Renal cortical epithelial cell (primary cell): ENCODE measurements around the gene LZTR1. TPM values are rescaled to one million over a fixed set of nuclear protein-coding genes. Genes with fewer than 3 reads are reported as not detected.
A peak's percentile ranks its signal among the peaks of the same experiment; 100 is the strongest.
"Not testable (repeated sequence)": the region's sequence is repeated elsewhere in the genome, so short reads cannot be mapped to it uniquely, and the experiment has no call there.

ENCODE experiments used
- DNase-seq: peaks from one replicate; pipeline ENCODE4 v3.0.0-alpha.2; 2011; ENCODE audit warnings: low read depth
- total RNA-seq: library from RNA; depleted of rRNA; stranded (reverse); fragments of >200 nt; gene quantifications from 2 replicates; pipeline ENCODE4 v1.2.3, GENCODE V29; 2014

LZTR1 gene
- total RNA-seq = 28.7 and 63.5 TPM in 2 replicates

DNA sequence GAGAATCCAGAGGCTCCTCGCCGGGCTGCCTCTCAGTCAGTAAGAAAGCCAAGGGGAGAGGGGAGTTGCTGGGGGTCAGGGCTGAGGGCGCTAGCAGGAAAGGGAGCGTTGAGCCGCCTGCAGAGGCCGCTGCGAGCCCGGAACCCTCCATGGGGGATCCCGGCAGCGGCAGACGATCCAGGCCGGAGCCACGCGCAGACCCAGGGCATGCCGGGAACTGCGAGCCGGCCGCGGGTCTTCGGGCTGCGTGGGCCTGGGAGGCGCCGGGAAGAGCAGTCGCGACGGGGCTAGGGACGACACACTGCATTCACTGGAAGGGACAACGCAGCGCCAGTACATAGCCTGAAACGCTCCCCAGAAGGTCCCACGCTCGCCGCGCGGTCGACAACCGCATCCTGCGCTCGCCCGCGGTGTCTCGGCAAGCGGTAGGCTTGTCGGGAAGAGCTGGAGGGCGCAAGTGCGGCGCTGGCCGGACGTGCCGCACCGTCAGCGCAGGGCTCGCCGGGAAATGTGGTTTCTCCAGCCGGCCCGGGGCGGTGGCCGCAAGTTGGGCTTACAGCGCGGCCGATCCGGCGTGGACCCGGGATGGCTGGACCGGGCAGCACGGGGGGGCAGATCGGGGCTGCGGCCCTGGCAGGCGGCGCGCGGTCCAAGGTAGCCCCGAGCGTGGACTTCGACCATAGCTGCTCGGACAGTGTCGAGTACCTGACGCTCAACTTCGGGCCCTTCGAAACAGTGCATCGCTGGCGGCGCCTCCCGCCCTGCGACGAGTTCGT lies at the start of gene LZTR1:
Gene LZTR1, plus strand, starts transcription at position 511 of the 776 bp plus-strand sequence. Its CDS starts 75 bp downstream, at position 586.
- DNase-seq = peak; percentile 63

GRCh38 chr22:20933910-20934309 lies 48.2 kb upstream of the LZTR1 start:
- no peak for DNase-seq

- not testable (repeated sequence) for DNase-seq
These were observed 47.0 kb upstream of the LZTR1 start for GRCh38 chr22:20935049-20935448.

GRCh38 chr22:20935780-20936539 lies 46.1 kb upstream of the LZTR1 start:
- DNase-seq = not testable (repeated sequence)

GRCh38 chr22:20937031-20937793 lies 44.9 kb upstream of the LZTR1 start:
- DNase-seq = no peak

- DNase-seq = no peak
These were observed 44.1 kb upstream of the LZTR1 start for GRCh38 chr22:20937794-20938671.

DNA sequence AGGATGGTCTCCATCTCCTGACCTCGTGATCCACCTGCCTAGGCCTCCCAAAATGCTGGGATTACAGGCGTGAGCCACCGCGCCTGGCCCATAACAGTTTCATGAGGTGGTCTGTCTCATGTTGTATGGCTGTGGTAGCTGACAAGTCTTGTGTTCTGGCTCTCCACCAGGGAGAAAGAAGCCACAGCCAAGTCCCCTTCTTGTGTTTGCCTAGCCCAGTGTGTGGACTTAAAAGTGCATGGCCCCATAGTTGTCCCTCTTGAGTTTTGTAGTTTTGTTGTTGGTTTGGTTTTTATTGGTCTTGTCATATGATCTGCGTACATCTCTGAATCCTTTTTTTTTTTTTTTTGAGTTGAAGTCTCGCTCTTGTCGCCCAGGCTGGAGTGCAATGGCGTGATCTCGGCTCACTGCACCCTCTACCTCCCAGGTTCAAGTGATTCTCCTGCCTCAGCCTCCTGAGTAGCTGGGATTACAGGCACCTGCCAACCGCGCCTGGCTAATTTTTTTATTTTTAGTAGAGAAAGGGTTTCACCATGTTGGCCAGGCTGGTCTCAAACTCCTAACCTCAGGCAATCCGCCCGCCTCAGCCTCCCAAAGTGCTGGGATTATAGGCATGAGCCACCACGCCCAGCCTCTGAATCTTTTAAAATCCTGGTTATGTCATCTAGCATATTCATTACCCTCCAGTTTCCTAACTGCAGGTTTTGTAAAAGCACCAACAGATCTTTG lies 42.5 kb upstream of the LZTR1 start:
- DNase-seq = not testable (repeated sequence)

- DNase-seq = no peak
These were observed 41.9 kb upstream of the LZTR1 start for GRCh38 chr22:20940186-20940651.

GRCh38 chr22:20940904-20941385 lies 41.2 kb upstream of the LZTR1 start:
- DNase-seq = no peak

- DNase-seq = not testable (repeated sequence)
These were observed 39.7 kb upstream of the LZTR1 start for GRCh38 chr22:20942203-20942902.

DNA sequence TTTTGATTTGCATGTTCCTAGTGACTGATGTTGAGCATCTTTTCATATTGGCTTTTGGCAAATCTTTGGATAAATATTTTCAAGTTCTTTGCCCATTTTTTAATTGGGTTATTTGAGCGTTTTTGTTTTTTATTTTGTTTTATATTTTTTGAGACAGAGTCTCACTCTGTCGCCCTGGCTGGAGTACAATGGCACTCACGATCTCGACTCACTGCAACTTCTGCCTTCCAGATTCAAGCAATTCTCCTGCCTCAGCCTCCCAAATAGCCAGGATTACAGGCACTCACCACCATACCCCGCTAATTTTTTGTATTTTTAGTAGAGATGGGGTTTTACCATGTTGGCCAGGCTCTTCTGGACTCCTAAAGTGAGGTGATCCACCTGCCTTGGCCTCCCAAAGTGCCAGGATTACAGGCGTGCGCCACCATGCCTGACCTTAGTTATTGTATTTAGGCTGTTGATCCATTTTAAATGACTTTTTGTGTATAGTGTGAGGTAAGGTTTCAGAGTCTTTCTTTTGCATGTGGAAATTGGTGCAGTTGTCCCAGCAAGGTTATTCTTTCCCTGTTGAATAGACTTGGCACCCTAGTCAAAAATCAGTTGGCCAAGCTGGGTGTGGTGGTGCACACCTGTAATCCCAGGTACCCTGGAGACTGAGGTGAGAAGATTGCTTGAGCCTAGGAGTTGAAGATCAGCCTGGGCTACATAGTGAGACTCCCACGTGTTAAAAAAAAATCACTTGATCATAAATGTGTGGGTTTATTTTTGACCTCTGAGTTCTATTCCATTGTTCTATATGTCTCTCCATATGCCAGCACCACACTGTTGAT lies 38.8 kb upstream of the LZTR1 start:
- no peak for DNase-seq

- DNase-seq = no peak
These were observed 38.1 kb upstream of the LZTR1 start for GRCh38 chr22:20944042-20944441.

DNA sequence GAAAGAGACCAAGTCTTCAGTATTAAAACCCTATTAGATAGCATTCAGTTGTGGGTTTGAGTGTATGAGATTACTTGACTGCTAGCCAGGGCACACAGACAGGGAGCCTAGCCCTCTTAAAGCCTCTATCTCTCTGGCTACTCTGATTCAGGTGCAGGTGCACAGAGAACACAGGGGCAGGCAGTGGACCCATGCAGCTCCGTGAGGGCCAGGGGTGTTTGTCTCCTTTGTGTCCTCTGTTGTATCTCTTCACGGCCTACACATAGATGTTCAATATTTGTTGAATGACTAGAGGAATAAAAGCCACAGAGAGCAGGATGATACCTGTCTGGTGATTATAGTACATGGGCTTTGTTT lies 36.5 kb upstream of the LZTR1 start:
- DNase-seq = no peak

GRCh38 chr22:20946080-20946986 lies 35.8 kb upstream of the LZTR1 start:
- DNase-seq = peak; percentile 45

DNA sequence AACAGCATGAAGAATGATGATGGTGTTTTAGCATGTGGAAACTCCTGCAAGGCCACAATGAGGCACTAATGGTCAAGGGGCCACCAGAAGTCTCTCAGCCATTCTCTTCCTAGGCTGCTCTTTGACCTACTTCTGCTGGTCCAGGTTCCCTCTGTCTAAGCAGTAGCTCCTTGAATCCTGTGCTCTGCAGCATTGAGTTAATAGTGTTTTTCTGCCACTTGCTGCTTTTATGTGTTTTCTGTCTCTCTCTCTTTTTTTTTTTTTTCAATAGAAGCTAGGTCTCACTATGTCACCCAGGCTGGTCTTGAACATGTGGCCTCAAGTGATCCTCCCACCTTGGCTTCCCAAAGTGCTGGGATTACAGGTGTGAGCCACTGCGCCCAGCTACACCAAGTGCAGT lies 35.1 kb upstream of the LZTR1 start:
- no peak for DNase-seq

DNA sequence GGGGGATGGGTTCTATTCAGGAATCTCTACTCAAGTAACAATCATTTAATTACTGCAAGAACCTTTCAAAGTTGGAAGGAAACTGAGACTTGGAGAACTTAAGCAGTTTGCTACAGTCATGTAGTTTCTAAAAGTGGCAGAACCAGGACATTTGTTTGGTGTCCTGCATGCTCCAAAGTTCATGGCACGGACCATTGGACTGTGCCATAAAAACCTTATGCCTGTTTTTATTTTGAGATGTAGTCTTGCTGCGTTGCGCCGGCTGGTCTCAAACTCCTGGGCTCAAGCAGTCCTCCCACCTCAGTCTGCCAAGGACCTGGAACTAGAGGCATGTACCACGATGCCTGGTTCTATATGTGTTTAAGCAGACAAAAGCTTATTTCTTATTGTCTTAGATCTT lies 33.6 kb upstream of the LZTR1 start:
- DNase-seq = no peak

DNA sequence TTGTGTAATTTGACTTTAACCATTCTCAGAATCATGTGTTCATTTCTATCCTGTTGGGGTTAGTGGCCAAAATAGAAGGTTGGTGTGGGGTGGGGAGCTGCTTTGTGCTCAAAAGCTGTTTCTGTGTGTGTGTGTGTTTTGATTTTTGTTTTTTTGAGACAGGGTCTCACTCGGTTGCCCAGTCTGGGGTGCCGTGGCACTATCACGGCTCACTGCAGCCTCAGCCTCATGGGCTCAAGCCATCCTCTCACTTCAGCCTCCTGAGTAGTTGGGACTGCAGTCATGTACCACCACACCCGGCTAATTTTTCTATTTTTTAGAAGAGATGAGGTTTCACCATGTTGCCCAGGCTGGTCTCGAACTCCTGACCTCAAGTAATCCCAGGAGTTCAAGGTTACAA lies 33.1 kb upstream of the LZTR1 start:
- no peak for DNase-seq

- no peak for DNase-seq
These were observed 32.4 kb upstream of the LZTR1 start for GRCh38 chr22:20949698-20950183.
